WTC11 (cell line): Measurements from ENCODE around the gene MACROD2. TPM values are rescaled to one million over a fixed set of nuclear protein-coding genes. Genes with fewer than 3 reads are reported as not detected.

Source experiments
- ATAC-seq: fragments of 200-7000 bp; cut with Tn5 transposase; 2 replicates; pipeline ENCODE4 v1.10.0; 2021; ENCODE audit warnings: mild to moderate bottlenecking, moderate library complexity
- CTCF ChIA-PET: fragments of 300-600 bp; sonication (Branson Sonifier 250); formaldehyde crosslinking; loops from one replicate; lab custom pipeline; 2021; ENCODE audit warnings: antibody characterized with exemption; lab: Charles Lee
- POLR2A ChIA-PET: fragments of 350-600 bp; sonication (Branson Sonifier 250); formaldehyde crosslinking; loops from one replicate; lab custom pipeline; 2021; ENCODE audit warnings: antibody characterized with exemption; lab: Charles Lee
- DNase-seq: peaks from one replicate; pipeline ENCODE4 v3.0.0; 2021; ENCODE audit warnings: low spot score
- H3K27ac Mint-ChIP-seq: 2 replicates; pipeline ENCODE4 v1.8.0; 2021; ENCODE audit warnings: mixed read lengths
- H3K27me3 Mint-ChIP-seq: 2 replicates; pipeline ENCODE4 v1.8.0; 2021; ENCODE audit warnings: low read depth, mild to moderate bottlenecking, moderate library complexity, mixed read lengths
- H3K36me3 Mint-ChIP-seq: 2 replicates; pipeline ENCODE4 v1.8.0; 2021; ENCODE audit warnings: mixed read lengths
- H3K4me1 Mint-ChIP-seq: 2 replicates; pipeline ENCODE4 v1.8.0; 2022; ENCODE audit warnings: mixed read lengths
- H3K4me3 Mint-ChIP-seq: 2 replicates; pipeline ENCODE4 v1.8.0; 2021; ENCODE audit warnings: mild to moderate bottlenecking, moderate library complexity, mixed read lengths
- H3K9me3 Mint-ChIP-seq: 2 replicates; pipeline ENCODE4 v1.8.0; 2021; ENCODE audit warnings: mixed read lengths
- ATF1 ChIP-seq: sonication (generic); formaldehyde crosslinking; IDR thresholded peaks from 2 replicates; pipeline ENCODE4 v1.8.1; 2023; ENCODE audit warnings: mild to moderate bottlenecking, moderate library complexity, missing genetic modification reagents
- CBFB ChIP-seq: sonication (generic); formaldehyde crosslinking; IDR thresholded peaks from 2 replicates; pipeline ENCODE4 v1.8.1; 2022; ENCODE audit warnings: mild to moderate bottlenecking, low read depth, missing genetic modification reagents
- ESRRA ChIP-seq: sonication (generic); formaldehyde crosslinking; IDR thresholded peaks from 2 replicates; pipeline ENCODE4 v1.8.1; 2022; ENCODE audit warnings: mild to moderate bottlenecking, missing genetic modification reagents, borderline replicate concordance
- FOXJ3 ChIP-seq: sonication (generic); formaldehyde crosslinking; IDR thresholded peaks from 2 replicates; pipeline ENCODE4 v1.9.0; 2021; ENCODE audit warnings: missing genetic modification reagents, mild to moderate bottlenecking, borderline replicate concordance
- GRHL2 ChIP-seq: fragments of 250-450 bp; sonication (Bioruptor Pico); IDR thresholded peaks from 2 replicates; pipeline ENCODE4 v1.8.0; 2022; ENCODE audit warnings: mild to moderate bottlenecking, moderate library complexity; ENCODE audit not compliant: insufficient replicate concordance, severe bottlenecking
- HMGA2 ChIP-seq: fragments of 250-450 bp; sonication (Bioruptor Pico); IDR thresholded peaks from 2 replicates; pipeline ENCODE4 v1.4.0; 2021; ENCODE audit warnings: mild to moderate bottlenecking, moderate library complexity
- KAT7 ChIP-seq: sonication (generic); formaldehyde crosslinking; IDR thresholded peaks from 2 replicates; pipeline ENCODE4 v1.8.1; 2023; ENCODE audit warnings: missing genetic modification reagents, mild to moderate bottlenecking, borderline replicate concordance
- NFYB ChIP-seq: sonication (generic); formaldehyde crosslinking; conservative IDR thresholded peaks from 2 replicates; pipeline ENCODE4 v1.8.0; 2022; ENCODE audit warnings: low read depth, missing genetic modification reagents
- NR1H2 ChIP-seq: sonication (generic); formaldehyde crosslinking; IDR thresholded peaks from 2 replicates; pipeline ENCODE4 v1.9.0; 2021; ENCODE audit warnings: mild to moderate bottlenecking, moderate library complexity, missing genetic modification reagents
- NR2C2 ChIP-seq: sonication (generic); formaldehyde crosslinking; IDR thresholded peaks from 2 replicates; pipeline ENCODE4 v1.8.0; 2022; ENCODE audit warnings: mild to moderate bottlenecking, missing genetic modification reagents
- SMAD4 ChIP-seq: sonication (generic); formaldehyde crosslinking; IDR thresholded peaks from 2 replicates; pipeline ENCODE4 v1.8.0; 2022; ENCODE audit warnings: mild to moderate bottlenecking, missing genetic modification reagents
- SOX15 ChIP-seq: fragments of 250-450 bp; sonication (Bioruptor Pico); IDR thresholded peaks from 2 replicates; pipeline ENCODE4 v1.9.0; 2021; ENCODE audit warnings: mild to moderate bottlenecking
- ZNF317 ChIP-seq: sonication (generic); formaldehyde crosslinking; IDR thresholded peaks from 2 replicates; pipeline ENCODE4 v1.8.1; 2023; ENCODE audit warnings: low read depth, mild to moderate bottlenecking, moderate library complexity, missing genetic modification reagents, borderline replicate concordance
- total RNA-seq: library from RNA; stranded (reverse); gene quantifications from 3 replicates; pipeline ENCODE4 v1.2.3, GENCODE V29; 2021
- TF ChIP-seq, protein P1 (sequence below): fragments of 250-450 bp; sonication (Bioruptor Pico); IDR thresholded peaks from 2 replicates; pipeline ENCODE4 v1.9.0; 2021; ENCODE audit warnings: mild to moderate bottlenecking
- TF ChIP-seq, protein P2 (sequence below): sonication (generic); formaldehyde crosslinking; IDR thresholded peaks from 2 replicates; pipeline ENCODE4 v1.8.0; 2023; ENCODE audit warnings: missing genetic modification reagents, mild to moderate bottlenecking, borderline replicate concordance
- TF ChIP-seq, protein P3 (sequence below): fragments of 250-450 bp; sonication (Bioruptor Pico); IDR thresholded peaks from 2 replicates; pipeline ENCODE4 v1.8.0; 2021; ENCODE audit warnings: mild to moderate bottlenecking
- TF ChIP-seq, protein P4 (sequence below): sonication (generic); formaldehyde crosslinking; IDR thresholded peaks from 2 replicates; pipeline ENCODE4 v1.8.1; 2022; ENCODE audit warnings: low read depth, mild to moderate bottlenecking, moderate library complexity, missing genetic modification reagents, borderline replicate concordance
- TF ChIP-seq, protein P5 (sequence below): sonication (generic); formaldehyde crosslinking; IDR thresholded peaks from 2 replicates; pipeline ENCODE4 v1.8.1; 2022; ENCODE audit warnings: mild to moderate bottlenecking, moderate library complexity, missing genetic modification reagents
- TF ChIP-seq, protein P6 (sequence below): sonication (generic); formaldehyde crosslinking; IDR thresholded peaks from 2 replicates; pipeline ENCODE4 v1.8.0; 2022; ENCODE audit warnings: mild to moderate bottlenecking, missing genetic modification reagents
- TF ChIP-seq, protein P7 (sequence below): sonication (generic); formaldehyde crosslinking; IDR thresholded peaks from 2 replicates; pipeline ENCODE4 v1.8.1; 2023; ENCODE audit warnings: mild to moderate bottlenecking, missing genetic modification reagents

MACROD2 gene
- total RNA-seq, 1 experiment from 2014 or later, result 4.1 TPM

- no peak for TF ChIP-seq NR2C2 (CRISPR knock-in tag)
- TF ChIP-seq HMGA2 (CRISPR knock-in tag), result no peak
- TF ChIP-seq, protein P1, sequence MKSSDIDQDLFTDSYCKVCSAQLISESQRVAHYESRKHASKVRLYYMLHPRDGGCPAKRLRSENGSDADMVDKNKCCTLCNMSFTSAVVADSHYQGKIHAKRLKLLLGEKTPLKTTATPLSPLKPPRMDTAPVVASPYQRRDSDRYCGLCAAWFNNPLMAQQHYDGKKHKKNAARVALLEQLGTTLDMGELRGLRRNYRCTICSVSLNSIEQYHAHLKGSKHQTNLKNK (CRISPR knock-in tag), result no peak
- TF ChIP-seq NFYB (CRISPR knock-in tag), result no peak
- no peak for TF ChIP-seq ESRRA (CRISPR knock-in tag)
- TF ChIP-seq, protein P2, sequence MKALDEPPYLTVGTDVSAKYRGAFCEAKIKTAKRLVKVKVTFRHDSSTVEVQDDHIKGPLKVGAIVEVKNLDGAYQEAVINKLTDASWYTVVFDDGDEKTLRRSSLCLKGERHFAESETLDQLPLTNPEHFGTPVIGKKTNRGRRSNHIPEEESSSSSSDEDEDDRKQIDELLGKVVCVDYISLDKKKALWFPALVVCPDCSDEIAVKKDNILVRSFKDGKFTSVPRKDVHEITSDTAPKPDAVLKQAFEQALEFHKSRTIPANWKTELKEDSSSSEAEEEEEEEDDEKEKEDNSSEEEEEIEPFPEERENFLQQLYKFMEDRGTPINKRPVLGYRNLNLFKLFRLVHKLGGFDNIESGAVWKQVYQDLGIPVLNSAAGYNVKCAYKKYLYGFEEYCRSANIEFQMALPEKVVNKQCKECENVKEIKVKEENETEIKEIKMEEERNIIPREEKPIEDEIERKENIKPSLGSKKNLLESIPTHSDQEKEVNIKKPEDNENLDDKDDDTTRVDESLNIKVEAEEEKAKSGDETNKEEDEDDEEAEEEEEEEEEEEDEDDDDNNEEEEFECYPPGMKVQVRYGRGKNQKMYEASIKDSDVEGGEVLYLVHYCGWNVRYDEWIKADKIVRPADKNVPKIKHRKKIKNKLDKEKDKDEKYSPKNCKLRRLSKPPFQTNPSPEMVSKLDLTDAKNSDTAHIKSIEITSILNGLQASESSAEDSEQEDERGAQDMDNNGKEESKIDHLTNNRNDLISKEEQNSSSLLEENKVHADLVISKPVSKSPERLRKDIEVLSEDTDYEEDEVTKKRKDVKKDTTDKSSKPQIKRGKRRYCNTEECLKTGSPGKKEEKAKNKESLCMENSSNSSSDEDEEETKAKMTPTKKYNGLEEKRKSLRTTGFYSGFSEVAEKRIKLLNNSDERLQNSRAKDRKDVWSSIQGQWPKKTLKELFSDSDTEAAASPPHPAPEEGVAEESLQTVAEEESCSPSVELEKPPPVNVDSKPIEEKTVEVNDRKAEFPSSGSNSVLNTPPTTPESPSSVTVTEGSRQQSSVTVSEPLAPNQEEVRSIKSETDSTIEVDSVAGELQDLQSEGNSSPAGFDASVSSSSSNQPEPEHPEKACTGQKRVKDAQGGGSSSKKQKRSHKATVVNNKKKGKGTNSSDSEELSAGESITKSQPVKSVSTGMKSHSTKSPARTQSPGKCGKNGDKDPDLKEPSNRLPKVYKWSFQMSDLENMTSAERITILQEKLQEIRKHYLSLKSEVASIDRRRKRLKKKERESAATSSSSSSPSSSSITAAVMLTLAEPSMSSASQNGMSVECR, result no peak
- no peak for TF ChIP-seq SOX15
- no peak for TF ChIP-seq ZNF317 (CRISPR knock-in tag)
Observed at GRCh38 chr20:15485519-15485918, 1490.2 kb downstream of the MACROD2 start (continued).

DNA sequence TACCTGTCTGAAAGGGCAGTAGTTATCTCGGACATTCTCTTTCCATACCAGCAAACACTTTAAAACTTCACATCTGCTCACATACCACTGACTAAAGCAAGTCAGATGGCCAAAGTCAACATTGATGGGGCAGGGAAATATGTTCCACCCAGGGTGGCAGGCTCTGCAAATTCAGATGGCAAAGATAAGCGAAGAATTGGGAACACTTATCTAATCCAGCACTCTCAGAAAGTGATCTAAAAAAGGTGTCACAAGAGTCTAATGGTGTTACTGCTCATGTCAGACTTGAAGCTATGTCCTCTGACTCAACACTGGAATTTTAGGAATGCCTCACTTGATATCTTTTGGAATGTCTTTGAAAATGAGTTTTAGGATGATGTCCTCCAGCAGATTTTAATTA, 1491.7 kb downstream of the MACROD2 start:
- CTCF ChIA-PET, result no interaction called here
- DNase-seq (no peak), ATAC-seq (no peak)
- H3K36me3 Mint-ChIP-seq, result no peaks in the 10 kb centered on the region
- H3K4me3 Mint-ChIP-seq, result no peak overlapping the region
- H3K9me3 Mint-ChIP-seq, result no peaks in the 10 kb centered on the region
- no peak for TF ChIP-seq NR1H2 (CRISPR knock-in tag)
- peaks cover 27% of the 10 kb centered on the region for H3K4me1 Mint-ChIP-seq
- POLR2A ChIA-PET, result no interaction called here
- H3K27me3 Mint-ChIP-seq, result no peaks in the 10 kb centered on the region; the same call in 1 of the 2 replicates
- no peak overlapping the region; the same call in 1 of the 2 replicates for H3K27ac Mint-ChIP-seq

DNA sequence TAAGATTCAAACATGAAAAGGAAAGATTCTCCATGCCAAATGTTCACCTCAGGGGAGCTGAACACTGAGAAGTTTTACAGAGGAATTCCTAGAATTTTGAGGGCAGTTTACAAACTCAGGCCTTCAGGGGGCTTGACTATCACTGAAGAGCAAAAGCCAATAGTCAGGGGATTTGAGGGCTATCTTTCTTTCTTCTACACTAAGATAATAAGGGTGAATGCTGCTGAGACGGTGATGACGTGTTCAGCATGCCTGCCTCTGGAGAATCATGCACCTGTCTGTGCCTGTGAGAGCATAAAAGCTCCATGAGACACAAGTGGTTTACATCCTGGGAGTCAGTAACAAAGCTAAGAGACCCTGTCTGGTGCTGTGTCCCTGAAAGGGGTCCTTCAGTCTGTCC, 1492.4 kb downstream of the MACROD2 start:
- ATAC-seq (no peak), DNase-seq (no peak)
- POLR2A ChIA-PET, result no interaction called here
- no peaks in the 10 kb centered on the region for H3K36me3 Mint-ChIP-seq
- H3K27me3 Mint-ChIP-seq, result no peaks in the 10 kb centered on the region; the same call in 1 of the 2 replicates
- no peaks in the 10 kb centered on the region for H3K9me3 Mint-ChIP-seq
- CTCF ChIA-PET, result interaction anchor here (1.0 kb wide), 1 partner anchor 166 kb away, joined by 4 read pairs; no protein-coding TSS in a partner anchor
- no peak overlapping the region for H3K4me3 Mint-ChIP-seq
- H3K27ac Mint-ChIP-seq, result no peak overlapping the region
- peaks cover 27% of the 10 kb centered on the region for H3K4me1 Mint-ChIP-seq
- TF ChIP-seq, protein P3, sequence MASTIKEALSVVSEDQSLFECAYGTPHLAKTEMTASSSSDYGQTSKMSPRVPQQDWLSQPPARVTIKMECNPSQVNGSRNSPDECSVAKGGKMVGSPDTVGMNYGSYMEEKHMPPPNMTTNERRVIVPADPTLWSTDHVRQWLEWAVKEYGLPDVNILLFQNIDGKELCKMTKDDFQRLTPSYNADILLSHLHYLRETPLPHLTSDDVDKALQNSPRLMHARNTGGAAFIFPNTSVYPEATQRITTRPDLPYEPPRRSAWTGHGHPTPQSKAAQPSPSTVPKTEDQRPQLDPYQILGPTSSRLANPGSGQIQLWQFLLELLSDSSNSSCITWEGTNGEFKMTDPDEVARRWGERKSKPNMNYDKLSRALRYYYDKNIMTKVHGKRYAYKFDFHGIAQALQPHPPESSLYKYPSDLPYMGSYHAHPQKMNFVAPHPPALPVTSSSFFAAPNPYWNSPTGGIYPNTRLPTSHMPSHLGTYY (CRISPR knock-in tag), result no peak
- no peak for TF ChIP-seq CBFB (CRISPR knock-in tag)
- TF ChIP-seq SMAD4 (CRISPR knock-in tag), result no peak
- TF ChIP-seq, protein P4, sequence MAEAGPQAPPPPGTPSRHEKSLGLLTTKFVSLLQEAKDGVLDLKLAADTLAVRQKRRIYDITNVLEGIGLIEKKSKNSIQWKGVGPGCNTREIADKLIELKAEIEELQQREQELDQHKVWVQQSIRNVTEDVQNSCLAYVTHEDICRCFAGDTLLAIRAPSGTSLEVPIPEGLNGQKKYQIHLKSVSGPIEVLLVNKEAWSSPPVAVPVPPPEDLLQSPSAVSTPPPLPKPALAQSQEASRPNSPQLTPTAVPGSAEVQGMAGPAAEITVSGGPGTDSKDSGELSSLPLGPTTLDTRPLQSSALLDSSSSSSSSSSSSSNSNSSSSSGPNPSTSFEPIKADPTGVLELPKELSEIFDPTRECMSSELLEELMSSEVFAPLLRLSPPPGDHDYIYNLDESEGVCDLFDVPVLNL (CRISPR knock-in tag), result no peak
- no peak for TF ChIP-seq GRHL2 (CRISPR knock-in tag)
- TF ChIP-seq ATF1 (CRISPR knock-in tag), result no peak
- TF ChIP-seq, protein P5, sequence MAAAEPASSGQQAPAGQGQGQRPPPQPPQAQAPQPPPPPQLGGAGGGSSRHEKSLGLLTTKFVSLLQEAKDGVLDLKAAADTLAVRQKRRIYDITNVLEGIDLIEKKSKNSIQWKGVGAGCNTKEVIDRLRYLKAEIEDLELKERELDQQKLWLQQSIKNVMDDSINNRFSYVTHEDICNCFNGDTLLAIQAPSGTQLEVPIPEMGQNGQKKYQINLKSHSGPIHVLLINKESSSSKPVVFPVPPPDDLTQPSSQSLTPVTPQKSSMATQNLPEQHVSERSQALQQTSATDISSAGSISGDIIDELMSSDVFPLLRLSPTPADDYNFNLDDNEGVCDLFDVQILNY, result no peak
- TF ChIP-seq KAT7 (CRISPR knock-in tag), result no peak
- TF ChIP-seq, protein P6, sequence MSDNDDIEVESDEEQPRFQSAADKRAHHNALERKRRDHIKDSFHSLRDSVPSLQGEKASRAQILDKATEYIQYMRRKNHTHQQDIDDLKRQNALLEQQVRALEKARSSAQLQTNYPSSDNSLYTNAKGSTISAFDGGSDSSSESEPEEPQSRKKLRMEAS, result no peak
- TF ChIP-seq HMGA2 (CRISPR knock-in tag), result no peak
- TF ChIP-seq, protein P7, sequence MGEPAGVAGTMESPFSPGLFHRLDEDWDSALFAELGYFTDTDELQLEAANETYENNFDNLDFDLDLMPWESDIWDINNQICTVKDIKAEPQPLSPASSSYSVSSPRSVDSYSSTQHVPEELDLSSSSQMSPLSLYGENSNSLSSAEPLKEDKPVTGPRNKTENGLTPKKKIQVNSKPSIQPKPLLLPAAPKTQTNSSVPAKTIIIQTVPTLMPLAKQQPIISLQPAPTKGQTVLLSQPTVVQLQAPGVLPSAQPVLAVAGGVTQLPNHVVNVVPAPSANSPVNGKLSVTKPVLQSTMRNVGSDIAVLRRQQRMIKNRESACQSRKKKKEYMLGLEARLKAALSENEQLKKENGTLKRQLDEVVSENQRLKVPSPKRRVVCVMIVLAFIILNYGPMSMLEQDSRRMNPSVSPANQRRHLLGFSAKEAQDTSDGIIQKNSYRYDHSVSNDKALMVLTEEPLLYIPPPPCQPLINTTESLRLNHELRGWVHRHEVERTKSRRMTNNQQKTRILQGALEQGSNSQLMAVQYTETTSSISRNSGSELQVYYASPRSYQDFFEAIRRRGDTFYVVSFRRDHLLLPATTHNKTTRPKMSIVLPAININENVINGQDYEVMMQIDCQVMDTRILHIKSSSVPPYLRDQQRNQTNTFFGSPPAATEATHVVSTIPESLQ (CRISPR knock-in tag), result no peak
- no peak for TF ChIP-seq FOXJ3 (CRISPR knock-in tag)
